ENCODE data around the gene MGLL. TPM values are rescaled to one million over a fixed set of nuclear protein-coding genes. Genes with fewer than 3 reads are reported as not detected.

Gene MGLL
- total and polyA plus RNA-seq, 4 donors: 9.4 to 277 (median 74.2) TPM

DNA sequence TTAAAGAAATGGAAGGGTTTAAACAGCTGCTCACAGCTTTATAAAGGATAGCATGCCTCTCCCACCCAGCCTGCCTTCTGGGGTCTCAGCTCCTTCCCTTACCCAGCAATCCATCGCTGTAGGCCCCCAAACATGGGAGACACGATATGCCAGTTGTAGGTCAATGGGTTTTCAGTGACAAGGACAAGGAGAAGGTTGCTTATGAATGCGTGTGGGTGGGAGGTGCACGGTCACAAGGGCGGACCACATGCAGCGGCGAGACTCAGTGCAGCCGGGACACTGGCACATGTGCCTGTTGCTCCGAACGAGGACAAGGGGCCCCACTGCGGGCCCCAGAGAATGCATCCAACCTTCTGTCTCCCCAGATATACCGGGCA, 67.0 kb downstream of the MGLL start:
- 90% methylated on average over 12 of the region's 12 CpGs for WGBS

GRCh38 chr3:127754411-127755304, 67.7 kb downstream of the MGLL start:
- no peak for DNase-seq (ENCODE audit: low spot score)
- Histone ChIP-seq H3K36me3 (ENCODE audit: control insufficient read depth in 4 of 4, insufficient read depth in 3 of 4, low read depth in 1 of 4, low read length in 3 of 4) (peaks cover 0 to 13% (median under 1%) of the 10 kb centered on the region in 4 donors), H3K4me1 (ENCODE audit: control insufficient read depth in 4 of 4, insufficient read depth in 4 of 4, low read length in 3 of 4) (peaks cover 0 to 14% (median 6%) of the 10 kb centered on the region in 4 donors), H3K4me3 (ENCODE audit: low read depth in 1 of 3, low read length in 3 of 3) (no peak overlapping the region), H3K27me3 (ENCODE audit: control insufficient read depth in 4 of 4, insufficient read depth in 4 of 4, low read length in 3 of 4) (no peaks in the 10 kb centered on the region), H3K9ac (ENCODE audit: low read depth in 1 of 2, low read length in 2 of 2) (no peak overlapping the region), H3K27ac (ENCODE audit: low read depth in 1 of 2, low read length in 2 of 2) (no peak overlapping the region), H3K9me3 (ENCODE audit: control insufficient read depth in 4 of 4, low read length in 3 of 4) (no peaks in the 10 kb centered on the region)
- TF ChIP-seq ATF3 (IDR thresholded peaks at IDR 0.05) (no peak), HNF4G (IDR thresholded peaks at IDR 0.05) (no peak), EGR1 (IDR thresholded peaks at IDR 0.05; ENCODE audit: low read depth in 2 of 2) (no peak), FOXA1 (IDR thresholded peaks at IDR 0.05) (no peak), YY1 (IDR thresholded peaks at IDR 0.05) (no peak), RAD21 (IDR thresholded peaks at IDR 0.05) (no peak), HNF4A (conservative IDR thresholded peaks at IDR 0.05) (no peak), FOXA2 (IDR thresholded peaks at IDR 0.05) (no peak), SP1 (IDR thresholded peaks at IDR 0.05) (no peak), ZBTB33 (IDR thresholded peaks at IDR 0.05) (no peak), JUND (IDR thresholded peaks at IDR 0.05) (no peak), NR2F2 (IDR thresholded peaks at IDR 0.05) (no peak), GABPA (IDR thresholded peaks at IDR 0.05 in 1 of 2, conservative IDR thresholded peaks at IDR 0.05 in 1 of 2) (no peak), TAF1 (conservative IDR thresholded peaks at IDR 0.05) (no peak), RXRA (IDR thresholded peaks at IDR 0.05) (no peak)
- TF ChIP-seq, protein P1, sequence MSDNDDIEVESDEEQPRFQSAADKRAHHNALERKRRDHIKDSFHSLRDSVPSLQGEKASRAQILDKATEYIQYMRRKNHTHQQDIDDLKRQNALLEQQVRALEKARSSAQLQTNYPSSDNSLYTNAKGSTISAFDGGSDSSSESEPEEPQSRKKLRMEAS (IDR thresholded peaks at IDR 0.05): no peak
- TF ChIP-seq, protein P2, sequence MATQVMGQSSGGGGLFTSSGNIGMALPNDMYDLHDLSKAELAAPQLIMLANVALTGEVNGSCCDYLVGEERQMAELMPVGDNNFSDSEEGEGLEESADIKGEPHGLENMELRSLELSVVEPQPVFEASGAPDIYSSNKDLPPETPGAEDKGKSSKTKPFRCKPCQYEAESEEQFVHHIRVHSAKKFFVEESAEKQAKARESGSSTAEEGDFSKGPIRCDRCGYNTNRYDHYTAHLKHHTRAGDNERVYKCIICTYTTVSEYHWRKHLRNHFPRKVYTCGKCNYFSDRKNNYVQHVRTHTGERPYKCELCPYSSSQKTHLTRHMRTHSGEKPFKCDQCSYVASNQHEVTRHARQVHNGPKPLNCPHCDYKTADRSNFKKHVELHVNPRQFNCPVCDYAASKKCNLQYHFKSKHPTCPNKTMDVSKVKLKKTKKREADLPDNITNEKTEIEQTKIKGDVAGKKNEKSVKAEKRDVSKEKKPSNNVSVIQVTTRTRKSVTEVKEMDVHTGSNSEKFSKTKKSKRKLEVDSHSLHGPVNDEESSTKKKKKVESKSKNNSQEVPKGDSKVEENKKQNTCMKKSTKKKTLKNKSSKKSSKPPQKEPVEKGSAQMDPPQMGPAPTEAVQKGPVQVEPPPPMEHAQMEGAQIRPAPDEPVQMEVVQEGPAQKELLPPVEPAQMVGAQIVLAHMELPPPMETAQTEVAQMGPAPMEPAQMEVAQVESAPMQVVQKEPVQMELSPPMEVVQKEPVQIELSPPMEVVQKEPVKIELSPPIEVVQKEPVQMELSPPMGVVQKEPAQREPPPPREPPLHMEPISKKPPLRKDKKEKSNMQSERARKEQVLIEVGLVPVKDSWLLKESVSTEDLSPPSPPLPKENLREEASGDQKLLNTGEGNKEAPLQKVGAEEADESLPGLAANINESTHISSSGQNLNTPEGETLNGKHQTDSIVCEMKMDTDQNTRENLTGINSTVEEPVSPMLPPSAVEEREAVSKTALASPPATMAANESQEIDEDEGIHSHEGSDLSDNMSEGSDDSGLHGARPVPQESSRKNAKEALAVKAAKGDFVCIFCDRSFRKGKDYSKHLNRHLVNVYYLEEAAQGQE (IDR thresholded peaks at IDR 0.05): no peak
- TF ChIP-seq, protein P3, sequence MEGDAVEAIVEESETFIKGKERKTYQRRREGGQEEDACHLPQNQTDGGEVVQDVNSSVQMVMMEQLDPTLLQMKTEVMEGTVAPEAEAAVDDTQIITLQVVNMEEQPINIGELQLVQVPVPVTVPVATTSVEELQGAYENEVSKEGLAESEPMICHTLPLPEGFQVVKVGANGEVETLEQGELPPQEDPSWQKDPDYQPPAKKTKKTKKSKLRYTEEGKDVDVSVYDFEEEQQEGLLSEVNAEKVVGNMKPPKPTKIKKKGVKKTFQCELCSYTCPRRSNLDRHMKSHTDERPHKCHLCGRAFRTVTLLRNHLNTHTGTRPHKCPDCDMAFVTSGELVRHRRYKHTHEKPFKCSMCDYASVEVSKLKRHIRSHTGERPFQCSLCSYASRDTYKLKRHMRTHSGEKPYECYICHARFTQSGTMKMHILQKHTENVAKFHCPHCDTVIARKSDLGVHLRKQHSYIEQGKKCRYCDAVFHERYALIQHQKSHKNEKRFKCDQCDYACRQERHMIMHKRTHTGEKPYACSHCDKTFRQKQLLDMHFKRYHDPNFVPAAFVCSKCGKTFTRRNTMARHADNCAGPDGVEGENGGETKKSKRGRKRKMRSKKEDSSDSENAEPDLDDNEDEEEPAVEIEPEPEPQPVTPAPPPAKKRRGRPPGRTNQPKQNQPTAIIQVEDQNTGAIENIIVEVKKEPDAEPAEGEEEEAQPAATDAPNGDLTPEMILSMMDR (IDR thresholded peaks at IDR 0.05; ENCODE audit: low read depth, low read length, missing input control): no peak
- 82% methylated on average over 34 of the region's 34 CpGs for WGBS

More for the DNA sequence above, 67.0 kb downstream of the MGLL start:
- DNase-seq (ENCODE audit: low spot score): no peak
- Histone ChIP-seq H3K9ac (ENCODE audit: low read depth in 1 of 2, low read length in 2 of 2) (no peak overlapping the region), H3K9me3 (ENCODE audit: control insufficient read depth in 4 of 4, low read length in 3 of 4) (no peaks in the 10 kb centered on the region), H3K27ac (ENCODE audit: low read depth in 1 of 2, low read length in 2 of 2) (no peak overlapping the region), H3K36me3 (ENCODE audit: control insufficient read depth in 4 of 4, insufficient read depth in 3 of 4, low read depth in 1 of 4, low read length in 3 of 4) (peaks cover 0 to 13% (median under 1%) of the 10 kb centered on the region in 4 donors), H3K27me3 (ENCODE audit: control insufficient read depth in 4 of 4, insufficient read depth in 4 of 4, low read length in 3 of 4) (no peaks in the 10 kb centered on the region), H3K4me1 (ENCODE audit: control insufficient read depth in 4 of 4, insufficient read depth in 4 of 4, low read length in 3 of 4) (peaks cover 0 to 8% (median 3%) of the 10 kb centered on the region in 4 donors), H3K4me3 (ENCODE audit: low read depth in 1 of 3, low read length in 3 of 3) (no peak overlapping the region)
- TF ChIP-seq RAD21 (IDR thresholded peaks at IDR 0.05) (no peak), FOXA2 (IDR thresholded peaks at IDR 0.05) (no peak), RXRA (IDR thresholded peaks at IDR 0.05) (no peak), SP1 (IDR thresholded peaks at IDR 0.05) (no peak), FOXA1 (IDR thresholded peaks at IDR 0.05) (no peak)
- TF ChIP-seq, protein P3 (IDR thresholded peaks at IDR 0.05; ENCODE audit: low read depth, low read length, missing input control): no peak
